ENCODE results near the gene RALGDS.
A peak's percentile ranks its signal among the peaks of the same experiment; 100 is the strongest.

The RALGDS gene

GRCh38 chr9:133151041-133151440, 30.0 kb upstream of the RALGDS start:
- DNase-seq (ENCODE audit: low read depth), result no peak
- no peak overlapping the region for H3K4me3 ChIP-seq (ENCODE audit: low read length)
- TF ChIP-seq CTCF (conservative IDR thresholded peaks at IDR 0.05; ENCODE audit: low read length), result no peak

- peak overlapping the region; percentile 53 for H3K4me3 ChIP-seq (ENCODE audit: low read length)
- peak; percentile 13; the same call in 1 of the 2 replicates for TF ChIP-seq CTCF (conservative IDR thresholded peaks at IDR 0.05; ENCODE audit: low read length)
- DNase-seq (ENCODE audit: low read depth), result peak; percentile 90
Observed at GRCh38 chr9:133149130-133150015, 28.3 kb upstream of the RALGDS start.

- H3K4me3 ChIP-seq (ENCODE audit: low read length), result peak overlapping the region; percentile 84
- peak; percentile 54 for DNase-seq (ENCODE audit: low read depth)
- TF ChIP-seq CTCF (conservative IDR thresholded peaks at IDR 0.05; ENCODE audit: low read length), result no peak
Observed at GRCh38 chr9:133148199-133149129, 27.4 kb upstream of the RALGDS start.

- peak overlapping the region; percentile 84 for H3K4me3 ChIP-seq (ENCODE audit: low read length)
- peak; percentile 95 for TF ChIP-seq CTCF (conservative IDR thresholded peaks at IDR 0.05; ENCODE audit: low read length)
- peak; percentile 45 for DNase-seq (ENCODE audit: low read depth)
Observed at GRCh38 chr9:133147412-133148198, 26.6 kb upstream of the RALGDS start.

GRCh38 chr9:133146746-133147411, 25.8 kb upstream of the RALGDS start:
- no peak for TF ChIP-seq CTCF (conservative IDR thresholded peaks at IDR 0.05; ENCODE audit: low read length)
- no peak overlapping the region for H3K4me3 ChIP-seq (ENCODE audit: low read length)
- DNase-seq (ENCODE audit: low read depth), result no peak

All from AG10803 (cell line).